Inferior parietal cortex (tissue), 1 donor: Measurements from ENCODE around the gene SLC2A1.
"Not testable (repeated sequence)": the region's sequence is repeated elsewhere in the genome, so short reads cannot be mapped to it uniquely, and the experiment has no call there.

Experiments used
- DNase-seq: peaks from one replicate; pipeline ENCODE4 v3.0.0-alpha.2; 2016; ENCODE audit errors: extremely low spot score

The SLC2A1 gene

GRCh38 chr1:42899960-42900359 is 58.7 kb downstream of the SLC2A1 start:
- DNase-seq, result not testable (repeated sequence)

GRCh38 chr1:42891465-42892138 is 67.1 kb downstream of the SLC2A1 start:
- DNase-seq, result no peak

- DNase-seq, result no peak
These were observed 69.4 kb downstream of the SLC2A1 start for GRCh38 chr1:42889264-42889663.

GRCh38 chr1:42888013-42888633 is 70.5 kb downstream of the SLC2A1 start:
- no peak for DNase-seq

GRCh38 chr1:42887366-42887765 is 71.3 kb downstream of the SLC2A1 start:
- DNase-seq, result no peak

- DNase-seq, result no peak
These were observed 71.9 kb downstream of the SLC2A1 start for GRCh38 chr1:42886800-42887199.

GRCh38 chr1:42886046-42886739 is 72.5 kb downstream of the SLC2A1 start:
- no peak for DNase-seq

GRCh38 chr1:42880384-42880783 is 78.3 kb downstream of the SLC2A1 start:
- DNase-seq, result no peak

- no peak for DNase-seq
These were observed 81.3 kb downstream of the SLC2A1 start for GRCh38 chr1:42877380-42877779.

GRCh38 chr1:42876009-42876408 is 82.7 kb downstream of the SLC2A1 start:
- no peak for DNase-seq
